GM18858 (cell line): ENCODE data around the gene SKAP1.

Experiments
- ATAC-seq: cut with Tn5 transposase; IDR thresholded peaks from one replicate; pipeline ENCODE4 v1.9.1; 2021; ENCODE audit not compliant: unreplicated experiment

Gene SKAP1

DNA sequence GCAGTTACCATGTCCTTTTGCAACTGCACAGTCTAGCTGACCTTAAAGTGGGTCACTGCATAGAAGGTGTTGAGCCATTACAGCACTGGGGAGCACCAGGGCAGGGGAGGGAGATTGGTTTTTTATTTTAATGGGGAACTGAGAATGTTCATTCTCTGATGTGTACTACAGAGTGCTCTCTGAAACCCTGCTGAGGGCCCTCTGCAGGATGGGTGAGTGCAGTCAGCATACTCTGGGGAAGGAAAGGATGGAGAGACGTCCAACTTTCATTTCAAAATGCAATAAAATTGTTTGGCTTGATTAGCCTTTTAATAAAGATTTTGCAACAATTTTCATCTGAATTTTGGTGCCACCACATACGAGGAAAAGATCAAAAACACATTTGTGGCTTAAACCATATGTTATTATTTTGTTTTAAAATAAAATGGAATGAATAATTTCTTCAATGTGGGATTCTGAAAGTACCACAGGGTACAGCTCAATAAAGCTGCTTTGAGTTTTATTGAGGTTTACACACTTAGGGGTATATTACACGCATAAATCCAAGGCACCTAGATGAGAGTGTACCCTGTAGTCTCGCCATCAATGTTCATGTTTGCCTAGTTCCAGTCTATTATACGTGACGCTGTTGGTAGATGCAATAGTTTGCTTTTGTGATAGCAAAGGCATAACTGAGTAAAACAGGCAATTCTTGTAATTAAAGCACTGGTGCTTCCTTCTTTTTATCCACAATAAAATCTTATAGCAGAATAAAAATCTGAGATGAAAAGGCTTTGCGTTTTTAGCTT, 249.0 kb downstream of the SKAP1 start:
- no peak for ATAC-seq

DNA sequence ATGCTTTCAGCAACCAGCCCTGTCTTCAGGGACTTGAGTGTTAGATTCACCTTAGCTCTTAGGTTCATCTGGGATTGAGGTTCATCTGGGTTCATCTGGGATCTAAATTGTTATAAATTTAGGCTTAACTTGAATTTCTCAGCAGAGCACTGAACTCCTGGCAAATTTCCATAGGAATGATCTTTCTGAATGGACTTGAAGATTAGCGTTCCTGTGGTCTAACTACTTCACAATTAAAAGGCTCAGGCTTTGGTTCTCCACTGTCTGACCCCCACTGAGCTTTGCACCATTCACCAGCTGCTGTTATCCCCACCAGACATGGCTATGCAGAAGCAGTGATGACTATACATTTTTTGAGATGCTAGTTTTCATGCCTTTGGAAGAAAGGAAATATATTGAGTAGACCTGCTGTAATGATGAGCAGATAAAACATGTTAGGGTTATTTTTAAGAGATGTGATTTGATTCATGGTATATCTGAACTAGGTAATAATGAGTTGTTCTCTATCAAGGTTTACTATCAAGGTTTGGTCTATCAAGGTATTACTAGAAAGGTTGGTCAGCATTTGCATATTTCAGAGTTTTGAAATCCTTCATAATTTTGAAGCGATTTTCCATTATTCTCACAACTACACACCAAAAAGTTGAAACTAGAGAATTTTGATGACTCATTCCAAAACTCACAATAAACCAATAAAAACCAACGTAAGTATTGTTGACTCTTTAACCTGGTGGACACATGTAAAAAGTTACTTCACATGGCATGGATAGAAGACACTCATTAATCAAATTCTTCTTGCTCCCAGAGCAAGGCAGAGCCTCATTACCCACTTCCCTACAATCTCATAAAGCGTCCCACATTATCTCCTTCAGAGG, 250.7 kb downstream of the SKAP1 start:
- no peak for ATAC-seq

- ATAC-seq: no peak
Measured at GRCh38 chr17:48178317-48178716, 251.7 kb downstream of the SKAP1 start.

GRCh38 chr17:48177816-48178215, 252.2 kb downstream of the SKAP1 start:
- ATAC-seq: no peak

DNA sequence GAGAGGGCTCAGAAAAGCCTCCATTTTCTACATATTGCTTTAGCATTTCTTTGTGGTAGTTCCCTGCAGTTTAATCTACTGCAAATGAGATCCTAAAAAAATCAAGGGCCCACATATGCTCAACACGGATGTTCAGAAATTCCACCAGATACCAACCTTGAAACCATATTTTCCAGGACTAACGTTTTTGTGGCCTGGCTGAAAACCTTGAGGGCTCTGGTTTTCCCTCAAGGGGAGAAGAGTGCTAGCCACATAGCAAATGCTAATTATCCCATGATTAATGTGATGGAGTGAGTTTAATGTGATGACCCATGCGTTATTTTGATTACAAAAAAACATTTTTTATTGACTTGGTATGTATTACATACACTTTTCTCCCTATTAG, 253.6 kb downstream of the SKAP1 start:
- ATAC-seq: no peak

- ATAC-seq: no peak
Measured at GRCh38 chr17:48175692-48176470, 254.1 kb downstream of the SKAP1 start.

DNA sequence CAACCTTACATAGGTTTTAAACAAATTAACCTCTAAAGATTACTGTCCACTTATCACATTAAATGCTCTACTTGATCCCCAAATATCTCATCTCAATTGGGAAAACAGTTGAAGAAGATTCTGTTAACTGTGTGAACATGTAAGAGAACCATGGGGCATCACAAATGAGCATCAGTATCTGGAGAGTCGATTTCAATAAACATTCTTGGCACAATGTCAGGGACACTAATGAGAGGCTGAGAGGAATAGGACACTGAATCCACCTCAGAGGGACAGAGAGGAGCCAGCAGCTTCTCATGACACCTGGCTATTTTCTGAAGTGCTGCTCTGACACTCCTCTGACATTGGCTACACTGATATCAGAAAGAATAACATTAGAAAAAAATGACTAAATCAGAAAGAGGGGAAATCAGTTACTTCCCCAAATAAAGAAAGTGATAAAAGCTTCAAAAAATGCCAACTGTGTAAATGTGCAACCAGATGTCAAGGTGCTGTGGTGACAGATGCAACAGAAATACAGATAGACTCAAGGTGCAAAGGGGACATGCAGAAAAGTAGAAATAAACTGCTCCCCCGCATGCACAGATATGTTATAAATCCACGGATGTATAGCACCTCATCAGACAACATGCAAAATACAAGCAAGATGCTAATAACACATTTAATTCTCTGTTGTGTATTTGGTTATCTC, 255.0 kb downstream of the SKAP1 start:
- no peak for ATAC-seq

DNA sequence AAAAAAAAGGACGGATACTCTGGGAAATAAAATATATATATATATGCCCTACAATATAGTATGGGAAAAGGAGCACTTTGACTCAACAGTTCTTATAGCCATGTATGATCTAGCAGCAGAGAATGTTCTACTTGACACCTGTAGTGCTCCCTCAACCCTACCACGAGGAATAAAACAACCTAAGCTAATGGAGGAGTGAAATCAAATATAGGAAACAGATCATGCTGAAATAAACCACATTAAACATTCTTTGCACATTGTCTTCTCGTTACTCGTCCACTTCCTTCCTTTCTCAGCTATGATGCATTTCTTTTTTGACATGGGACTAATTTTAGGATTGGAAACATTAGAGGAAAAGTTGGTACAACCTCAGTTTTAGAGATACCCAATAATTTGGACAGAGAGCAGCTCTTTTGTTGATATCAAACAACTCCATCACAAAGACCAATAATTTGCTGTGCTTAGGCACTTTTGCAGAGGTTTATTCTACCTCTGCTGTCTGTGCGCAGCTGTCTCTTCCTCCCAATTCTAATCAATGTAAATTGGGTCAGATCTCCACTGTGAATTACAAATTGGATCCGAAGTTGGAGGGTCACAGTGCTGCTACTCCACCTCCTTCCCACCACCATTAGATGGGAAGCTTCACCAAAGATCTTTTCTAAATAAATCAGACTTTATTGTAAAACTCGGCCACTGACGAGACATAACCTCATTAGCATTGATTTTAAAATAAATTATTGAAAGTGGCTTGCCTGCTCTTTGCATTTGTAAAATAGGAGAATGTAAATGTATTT, 256.6 kb downstream of the SKAP1 start:
- no peak for ATAC-seq

- ATAC-seq: no peak
Measured at GRCh38 chr17:48169926-48170325, 260.1 kb downstream of the SKAP1 start.

DNA sequence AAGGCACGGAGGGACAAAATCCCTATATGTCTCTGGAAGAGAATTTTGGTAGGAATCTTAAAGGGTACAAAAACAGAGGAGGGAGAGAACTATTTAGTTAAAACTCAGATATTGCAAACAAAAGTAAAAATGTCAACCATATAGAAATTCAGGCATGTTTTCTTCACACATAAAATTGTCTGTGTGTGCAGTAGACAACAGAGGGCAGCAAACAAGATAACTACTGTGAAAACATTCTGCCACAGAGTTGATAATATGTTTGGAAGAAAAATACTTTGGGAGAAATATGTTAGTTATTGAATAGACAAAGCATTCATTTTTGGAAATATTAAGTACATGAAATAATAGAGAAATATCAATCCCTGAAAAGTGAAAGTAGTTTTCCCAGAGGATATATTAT, 266.2 kb downstream of the SKAP1 start:
- no peak for ATAC-seq

- no peak for ATAC-seq
Measured at GRCh38 chr17:48162946-48163506, 267.0 kb downstream of the SKAP1 start.

DNA sequence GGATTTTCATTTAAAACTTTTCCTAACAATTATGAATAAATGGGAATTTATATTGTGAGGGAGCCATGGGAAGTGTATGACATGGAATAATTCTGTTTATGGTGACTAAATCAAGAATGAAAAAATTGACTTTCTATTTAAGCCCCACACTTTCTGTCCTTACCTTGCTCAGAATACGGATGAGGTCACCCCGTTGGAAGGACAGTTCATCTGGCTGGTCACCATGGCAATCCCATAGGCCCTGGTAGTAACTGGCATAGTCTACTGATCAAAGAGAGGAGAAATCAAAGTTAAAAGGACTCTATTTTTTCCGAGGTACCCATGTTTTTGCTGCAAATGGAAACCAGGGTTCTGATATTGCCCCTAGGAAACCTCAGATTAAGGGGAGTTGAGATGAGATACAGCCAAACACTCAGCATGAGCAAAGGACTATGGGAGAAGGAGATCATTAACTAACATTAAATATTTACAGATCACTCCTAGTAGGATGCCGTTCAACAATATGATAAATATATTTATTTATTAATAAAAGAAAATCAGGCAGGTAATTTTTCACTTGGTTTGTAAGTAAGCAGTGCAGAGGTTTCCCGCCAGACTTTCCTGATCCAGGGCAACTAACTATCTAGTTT, 267.6 kb downstream of the SKAP1 start:
- ATAC-seq: no peak

DNA sequence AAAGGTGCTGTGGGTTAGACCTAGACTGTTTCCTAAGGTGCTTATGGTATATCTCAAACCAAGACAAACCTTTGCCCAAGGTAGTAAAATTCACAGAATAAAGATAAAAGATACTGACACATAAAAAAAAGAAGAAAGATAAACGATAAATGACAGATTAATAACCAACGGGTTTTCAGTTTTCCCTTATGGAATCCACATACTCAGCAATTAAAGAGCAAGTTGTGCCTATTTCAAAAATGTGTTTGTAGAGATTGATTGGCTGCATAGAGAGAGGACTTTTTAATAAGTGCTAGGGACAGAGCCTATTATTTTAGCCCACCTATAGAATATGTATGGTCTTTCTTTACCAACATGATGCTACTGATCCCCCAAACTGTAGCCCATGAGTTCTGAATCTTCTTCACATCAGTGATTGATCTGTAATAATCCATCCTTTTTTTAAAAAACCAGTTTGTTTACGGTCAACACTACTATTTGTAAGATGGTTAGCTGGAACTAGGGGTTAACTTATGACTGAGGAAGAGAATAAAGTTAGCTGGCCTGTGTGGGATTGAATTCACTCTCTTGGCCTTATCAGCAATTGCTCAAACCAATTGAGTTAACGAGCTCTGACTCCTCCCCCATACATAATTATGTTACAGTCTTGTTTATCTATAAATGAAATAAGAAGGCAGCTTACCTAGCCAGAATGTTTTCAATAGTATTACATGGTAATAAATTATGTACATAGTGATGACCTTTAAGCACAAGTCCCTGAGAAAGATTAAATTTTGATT, 268.7 kb downstream of the SKAP1 start:
- ATAC-seq: no peak

DNA sequence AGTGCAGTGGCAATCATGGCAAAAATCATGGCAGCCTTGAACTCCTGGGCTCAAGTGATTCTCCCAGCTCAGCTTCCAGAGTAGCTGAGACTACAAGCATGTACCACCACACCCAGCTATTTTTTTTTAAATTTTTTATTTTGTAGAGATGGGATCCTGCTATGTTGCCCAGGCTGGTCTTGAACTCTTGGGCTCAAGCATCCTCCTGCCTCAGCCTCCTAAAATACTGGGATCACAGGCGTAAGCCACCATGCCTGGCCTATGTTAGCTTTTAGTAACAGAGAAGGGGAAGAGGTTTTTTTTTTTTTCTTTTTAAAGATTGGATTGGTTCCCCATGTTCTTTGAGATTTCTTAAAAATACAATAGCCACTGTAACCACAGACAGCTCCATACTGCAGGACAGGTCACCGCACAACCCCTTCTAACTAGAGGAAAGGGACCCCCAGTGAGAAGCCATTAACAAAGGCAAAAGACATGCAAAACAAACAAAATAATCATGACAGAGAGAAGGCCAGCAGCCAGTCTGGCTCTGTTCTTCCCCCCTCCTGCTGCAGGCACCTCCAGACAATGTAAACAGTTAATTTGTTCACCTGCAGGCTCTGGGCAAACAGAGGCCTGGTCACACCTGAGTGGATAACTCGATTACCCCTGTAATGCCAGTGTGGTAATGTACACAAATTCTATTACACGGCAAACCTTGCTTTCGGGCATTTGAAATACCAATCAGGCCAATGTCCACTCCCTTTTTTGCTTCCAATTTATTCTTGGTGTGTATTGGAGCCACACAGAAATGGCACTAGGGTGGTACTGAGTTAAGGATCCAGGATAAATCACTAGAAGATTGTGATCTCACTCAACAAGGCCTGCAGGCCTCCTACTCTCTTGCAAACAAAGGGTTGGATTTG, 269.6 kb downstream of the SKAP1 start:
- ATAC-seq: no peak

- ATAC-seq: no peak
Measured at GRCh38 chr17:48159232-48159631, 270.8 kb downstream of the SKAP1 start.

DNA sequence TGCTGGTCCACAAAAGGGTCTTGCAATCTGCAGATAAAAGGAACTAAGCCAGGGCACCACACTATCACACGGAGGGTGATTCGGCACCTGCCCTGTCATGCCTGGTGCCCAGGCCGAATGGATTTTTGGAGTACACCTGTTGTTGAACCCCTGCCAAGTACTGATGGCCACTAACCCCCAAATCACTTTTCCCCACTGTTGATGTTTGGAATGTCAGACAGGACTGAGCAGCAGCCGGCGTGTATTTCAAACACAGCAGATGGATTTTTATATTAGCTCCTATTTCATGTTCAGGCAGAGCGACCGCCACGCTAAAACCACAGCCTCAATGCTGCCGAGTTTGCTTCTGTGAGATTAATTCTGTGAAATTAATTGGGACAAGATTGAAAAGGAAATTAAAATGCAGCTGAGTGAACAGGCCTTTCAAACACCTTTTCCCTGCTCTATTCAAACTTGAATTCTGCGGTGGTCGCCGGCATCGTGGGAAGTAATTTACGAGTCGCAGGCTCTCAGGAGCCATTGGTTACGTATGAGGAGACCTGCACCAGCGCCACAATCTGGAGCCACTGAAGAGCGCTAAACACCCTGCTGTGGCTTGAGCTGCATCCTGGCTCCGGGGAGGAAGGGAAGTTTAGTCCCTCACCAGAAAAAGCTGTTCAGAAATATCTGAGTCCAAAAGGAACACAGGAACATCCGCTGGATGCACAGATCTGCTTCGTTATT, 274.0 kb downstream of the SKAP1 start:
- ATAC-seq: no peak
